Measurements from ENCODE around the gene NIPA2.

NIPA2 gene

GRCh38 chr15:22827125-22827524 lies 11.3 kb upstream of the NIPA2 start:
- DNase-seq = no peak

GRCh38 chr15:22831473-22831872 lies 7.0 kb upstream of the NIPA2 start:
- DNase-seq = no peak

GRCh38 chr15:22839046-22839695 lies 705 bp downstream of the NIPA2 start:
- DNase-seq = no peak

GRCh38 chr15:22844421-22845288 lies 6.2 kb downstream of the NIPA2 start:
- no peak for DNase-seq

- DNase-seq = no peak
These were observed 6.9 kb downstream of the NIPA2 start for GRCh38 chr15:22845289-22845900.

- no peak for DNase-seq
These were observed 7.6 kb downstream of the NIPA2 start for GRCh38 chr15:22846073-22846472.

DNA sequence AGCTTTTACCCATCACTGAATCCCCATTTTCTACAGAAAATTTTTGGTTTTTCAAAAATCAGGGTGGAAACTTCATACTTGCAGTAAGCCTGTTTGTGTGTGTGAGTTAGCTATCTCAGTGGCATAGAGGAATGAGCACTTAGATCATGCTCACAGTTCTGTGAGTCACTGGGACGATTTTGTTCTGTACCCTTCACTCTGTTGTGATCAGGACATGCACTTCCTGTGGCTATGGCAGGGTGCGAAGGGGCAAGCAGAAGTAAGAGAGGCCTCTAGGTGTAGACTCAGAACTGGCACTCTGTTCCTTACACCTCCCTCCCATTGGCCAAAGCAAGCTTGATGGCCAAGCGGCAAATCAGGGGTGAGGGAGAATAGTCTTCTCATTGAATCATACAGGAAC lies 11.6 kb downstream of the NIPA2 start:
- no peak for DNase-seq

- DNase-seq = no peak
These were observed 13.0 kb downstream of the NIPA2 start for GRCh38 chr15:22851513-22851912.

GRCh38 chr15:22855791-22856190 lies 17.3 kb downstream of the NIPA2 start:
- DNase-seq = no peak

DNA sequence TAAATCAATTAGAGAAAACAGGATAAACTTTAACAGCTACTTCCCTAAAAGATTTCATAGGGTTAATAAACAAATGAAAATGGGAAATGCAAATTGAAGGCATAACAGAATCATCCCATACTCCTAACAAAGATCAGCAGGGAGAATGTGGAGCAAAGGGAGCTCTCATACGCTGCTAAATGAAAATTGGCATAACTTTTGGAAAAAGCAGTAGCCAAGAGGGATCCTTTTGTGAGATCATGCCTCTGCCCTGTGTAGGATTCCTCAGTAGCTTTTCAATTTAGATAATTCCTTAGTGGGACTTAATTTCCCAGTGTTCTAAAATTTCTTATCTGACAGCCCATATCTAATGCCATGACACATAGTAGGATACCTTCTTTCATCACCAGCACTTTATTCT lies 18.2 kb downstream of the NIPA2 start:
- DNase-seq = no peak

GRCh38 chr15:22861161-22861560 lies 22.7 kb downstream of the NIPA2 start:
- DNase-seq = no peak

- no peak for DNase-seq
These were observed 24.9 kb downstream of the NIPA2 start for GRCh38 chr15:22863356-22863755.

DNA sequence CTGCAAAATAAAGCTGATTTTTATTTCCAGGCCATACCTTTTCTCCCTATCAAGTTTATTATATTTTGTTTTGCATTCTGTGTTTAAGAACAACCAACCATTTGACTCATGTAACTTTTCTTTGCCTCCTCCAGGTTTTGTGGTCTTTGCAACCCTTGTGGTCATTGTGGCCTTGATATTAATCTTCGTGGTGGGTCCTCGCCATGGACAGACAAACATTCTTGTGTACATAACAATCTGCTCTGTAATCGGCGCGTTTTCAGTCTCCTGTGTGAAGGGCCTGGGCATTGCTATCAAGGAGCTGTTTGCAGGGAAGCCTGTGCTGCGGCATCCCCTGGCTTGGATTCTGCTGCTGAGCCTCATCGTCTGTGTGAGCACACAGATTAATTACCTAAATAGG lies 27.6 kb downstream of the NIPA2 start:
- DNase-seq = no peak

GRCh38 chr15:22867886-22868285 lies 29.4 kb downstream of the NIPA2 start:
- DNase-seq = no peak

GRCh38 chr15:22868495-22868894 lies 30.0 kb downstream of the NIPA2 start:
- DNase-seq = no peak

- DNase-seq = no peak
These were observed 30.5 kb downstream of the NIPA2 start for GRCh38 chr15:22868928-22869327.

GRCh38 chr15:22869856-22870255 lies 31.4 kb downstream of the NIPA2 start:
- DNase-seq = no peak

DNA sequence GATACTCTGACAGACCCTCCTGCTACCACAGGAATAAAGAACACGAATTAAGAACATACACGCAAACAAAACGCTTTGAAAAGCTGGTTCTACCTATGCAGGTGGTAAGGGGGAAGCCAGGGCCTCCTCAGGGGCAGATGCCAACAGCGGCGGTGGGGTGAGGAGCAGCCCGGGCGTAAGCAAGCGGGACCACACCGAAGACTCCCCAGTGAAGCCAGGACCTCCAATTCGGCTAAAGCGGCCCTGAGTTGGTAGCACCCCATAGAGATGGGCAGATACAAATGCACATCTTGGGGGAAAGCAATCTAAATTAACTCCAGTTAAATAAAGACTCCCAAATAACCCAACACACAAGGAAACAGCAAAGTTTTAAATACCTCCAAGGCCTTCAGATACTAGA lies 32.4 kb downstream of the NIPA2 start:
- DNase-seq = no peak

- no peak for DNase-seq
These were observed 33.1 kb downstream of the NIPA2 start for GRCh38 chr15:22871481-22872086.

GRCh38 chr15:22872936-22873701 lies 34.7 kb downstream of the NIPA2 start:
- DNase-seq = no peak

GRCh38 chr15:22873841-22874240 lies 35.4 kb downstream of the NIPA2 start:
- DNase-seq = no peak

DNA sequence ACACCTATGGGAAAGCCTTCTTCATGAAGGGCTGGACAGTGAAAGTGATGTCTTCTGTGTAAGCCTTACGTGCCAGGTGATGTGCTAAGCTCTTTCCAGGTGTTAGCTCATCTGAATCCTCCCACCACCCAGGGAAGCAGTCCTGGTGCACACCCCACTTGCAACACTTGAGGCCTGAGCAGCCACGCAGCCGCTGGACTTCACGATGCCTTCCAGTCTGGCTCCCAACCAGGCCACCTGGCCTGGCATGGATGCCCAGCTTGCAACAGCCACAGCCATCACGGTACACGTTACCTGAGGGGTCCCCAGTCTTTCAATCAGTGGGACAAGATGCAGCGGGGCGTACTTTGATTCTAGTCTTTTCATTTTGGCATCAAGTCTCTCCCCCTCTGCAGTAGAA lies 35.8 kb downstream of the NIPA2 start:
- DNase-seq = no peak

Data from right kidney (tissue), 1 donor.